GM19193 (cell line): ENCODE data around the gene PLPPR1.

ENCODE experiments used
- POLR2A ChIP-seq: IDR thresholded peaks from 4 replicates; pipeline ENCODE4 v1.6.1; 2011; ENCODE audit not compliant: insufficient read depth, insufficient read length; ENCODE audit errors: extremely low read depth

PLPPR1 gene

DNA sequence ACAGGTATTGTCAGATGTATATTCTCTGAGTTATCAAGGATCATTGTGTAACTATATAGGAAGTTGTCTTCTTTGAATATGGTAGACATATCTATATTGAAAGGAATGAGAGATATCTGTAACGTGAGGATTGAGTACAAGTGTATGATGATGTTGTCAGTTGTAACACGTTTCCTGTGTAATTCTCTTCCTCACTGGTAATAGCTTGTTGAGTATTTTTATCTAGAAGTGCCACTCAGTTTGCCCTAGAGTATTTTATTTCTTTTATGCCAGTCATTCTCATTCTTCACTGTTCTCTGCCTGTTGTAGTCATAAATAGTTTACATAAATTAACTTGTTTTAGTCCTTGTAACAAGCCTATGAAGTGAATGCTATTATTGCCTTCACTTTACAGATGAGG, 184.1 kb downstream of the PLPPR1 start:
- no peak for TF ChIP-seq POLR2A

- TF ChIP-seq POLR2A, result no peak
Measured at GRCh38 chr9:101219030-101219429, 190.5 kb downstream of the PLPPR1 start.

GRCh38 chr9:101220341-101220740, 191.8 kb downstream of the PLPPR1 start:
- no peak for TF ChIP-seq POLR2A

- no peak for TF ChIP-seq POLR2A
Measured at GRCh38 chr9:101225271-101225670, 196.7 kb downstream of the PLPPR1 start.

DNA sequence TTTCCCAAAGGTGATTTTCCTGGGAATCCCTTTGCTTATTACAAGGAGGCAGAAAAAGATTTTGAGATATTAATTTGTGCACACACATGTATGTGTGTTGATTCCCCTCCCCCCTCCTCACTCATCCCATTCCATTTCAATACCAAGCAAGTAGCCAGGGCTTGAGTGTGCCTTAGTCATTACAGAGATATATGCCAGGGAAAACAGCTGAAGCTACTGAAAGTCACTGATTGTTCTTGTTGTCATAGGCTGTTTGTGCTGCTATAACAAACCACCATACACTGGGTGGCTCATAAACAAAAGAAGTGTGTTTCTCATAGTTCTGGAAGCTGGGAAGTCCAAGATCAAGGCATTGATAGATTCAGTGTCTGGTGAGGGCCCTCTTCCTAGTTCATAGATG, 197.6 kb downstream of the PLPPR1 start:
- TF ChIP-seq POLR2A, result no peak

- TF ChIP-seq POLR2A, result no peak
Measured at GRCh38 chr9:101226803-101227202, 198.3 kb downstream of the PLPPR1 start.

GRCh38 chr9:101229606-101230005, 201.1 kb downstream of the PLPPR1 start:
- TF ChIP-seq POLR2A, result no peak

- no peak for TF ChIP-seq POLR2A
Measured at GRCh38 chr9:101232405-101232977, 204.0 kb downstream of the PLPPR1 start.

- no peak for TF ChIP-seq POLR2A
Measured at GRCh38 chr9:101235105-101235866, 206.8 kb downstream of the PLPPR1 start.

DNA sequence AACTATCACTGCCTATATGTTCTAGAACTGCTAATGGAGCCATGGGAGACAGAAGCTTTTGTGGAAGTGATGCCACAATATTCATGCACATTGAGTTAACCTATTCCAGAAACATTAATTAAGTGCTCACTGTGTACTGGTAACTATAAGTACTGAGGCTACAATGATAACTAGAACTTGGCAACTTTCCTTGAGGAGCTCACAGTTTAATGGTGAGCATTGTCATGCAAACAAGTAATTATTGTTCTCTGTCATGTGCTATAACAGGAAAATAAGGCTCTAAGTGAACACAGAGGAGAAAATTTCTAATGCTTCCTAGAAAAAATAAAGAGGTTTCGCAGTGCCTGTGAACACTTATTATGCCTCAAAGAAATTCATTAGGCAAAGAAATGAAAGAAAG, 214.1 kb downstream of the PLPPR1 start:
- TF ChIP-seq POLR2A, result no peak

DNA sequence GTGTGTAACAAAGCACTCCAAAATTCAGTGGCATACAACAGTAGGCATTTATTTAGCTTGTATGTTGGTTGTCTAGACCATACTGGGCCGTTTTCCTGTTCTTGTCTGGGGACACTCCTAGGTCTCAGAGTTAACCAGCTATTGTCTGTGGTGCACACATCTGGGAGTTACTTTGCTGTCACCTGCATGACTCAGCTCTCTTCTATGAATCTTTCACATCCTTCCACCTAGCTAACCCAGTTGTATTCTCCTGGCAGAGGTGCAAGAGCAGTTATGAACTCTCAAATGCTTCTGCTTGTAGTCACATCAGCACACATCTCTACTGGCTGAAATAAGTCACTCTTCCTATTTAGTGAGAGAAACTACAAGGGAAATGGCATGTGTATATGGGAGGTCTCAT, 218.2 kb downstream of the PLPPR1 start:
- TF ChIP-seq POLR2A, result no peak

DNA sequence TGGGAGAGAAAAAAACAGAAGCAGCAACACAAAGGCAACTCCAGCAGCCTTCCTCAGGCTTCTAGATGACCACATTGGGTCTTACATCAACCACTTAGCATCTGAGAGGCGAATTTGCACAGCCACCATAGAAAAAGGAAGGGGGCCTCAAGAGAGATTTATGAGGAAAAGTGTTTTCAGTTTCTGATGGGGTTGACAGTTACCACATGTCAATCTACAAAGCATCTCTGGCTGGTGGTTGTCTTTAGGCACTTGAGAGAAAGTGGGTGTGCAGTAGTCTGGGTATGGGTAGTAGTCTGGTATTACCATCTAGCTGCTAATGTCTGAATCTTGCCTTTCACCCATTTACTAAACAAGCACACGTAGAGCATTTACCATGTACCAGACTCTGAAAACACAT, 218.8 kb downstream of the PLPPR1 start:
- no peak for TF ChIP-seq POLR2A

GRCh38 chr9:101254733-101255433, 226.4 kb downstream of the PLPPR1 start:
- no peak for TF ChIP-seq POLR2A

DNA sequence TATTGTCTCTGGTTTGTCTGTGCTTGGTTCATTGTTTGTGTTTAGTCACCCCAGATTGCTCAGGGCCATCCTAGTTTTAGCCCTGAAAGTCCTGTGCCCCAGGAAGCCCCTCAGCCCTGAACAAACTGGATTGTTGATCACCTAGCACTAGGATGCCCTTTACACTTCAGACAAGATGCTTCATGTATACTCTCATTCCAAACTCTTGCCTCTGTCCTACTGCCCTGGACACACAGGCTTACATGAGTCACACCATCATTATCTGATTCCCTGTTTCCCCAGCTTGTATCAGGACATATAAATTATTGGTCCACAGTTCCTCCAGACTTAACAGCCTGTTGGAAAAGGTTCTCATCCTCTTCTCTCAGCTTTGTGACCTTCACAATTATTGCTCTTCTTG, 236.2 kb downstream of the PLPPR1 start:
- no peak for TF ChIP-seq POLR2A

DNA sequence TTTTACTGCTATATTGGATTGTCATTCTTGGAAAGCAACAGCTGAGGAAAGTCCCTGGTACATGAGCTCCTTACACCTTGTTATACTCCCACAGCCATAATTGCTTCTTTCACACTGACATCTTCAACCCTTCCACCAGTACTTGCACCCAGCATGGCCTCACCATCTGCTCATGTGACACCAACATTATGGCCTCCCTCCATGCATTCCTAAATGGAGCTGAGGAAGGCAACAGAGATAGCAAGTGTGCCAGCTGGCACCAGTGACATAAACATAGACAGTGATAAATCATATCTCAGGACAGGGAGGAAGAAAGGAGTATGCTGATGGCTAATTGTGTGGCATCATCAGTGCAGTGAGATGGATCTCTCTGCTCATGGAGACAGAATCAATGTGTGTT, 236.7 kb downstream of the PLPPR1 start:
- no peak for TF ChIP-seq POLR2A

DNA sequence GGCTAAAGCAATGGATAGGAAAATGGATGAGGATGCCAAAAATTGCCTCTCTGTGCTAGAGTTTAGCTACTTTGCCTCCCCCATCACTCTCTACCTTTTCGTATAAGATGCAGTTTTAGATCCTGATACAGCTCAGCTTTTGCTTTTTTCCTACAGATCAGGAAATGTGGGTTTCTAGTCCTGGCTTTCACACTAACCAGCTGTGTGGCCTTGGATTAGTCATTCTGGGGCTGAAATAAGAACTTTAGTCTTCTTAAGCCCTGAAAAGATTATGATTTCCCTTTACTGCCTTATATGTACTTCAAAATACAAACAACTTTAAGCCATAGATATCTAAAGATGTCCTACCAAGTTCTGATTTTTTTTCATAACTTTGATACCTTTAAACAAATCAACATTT, 239.9 kb downstream of the PLPPR1 start:
- no peak for TF ChIP-seq POLR2A

DNA sequence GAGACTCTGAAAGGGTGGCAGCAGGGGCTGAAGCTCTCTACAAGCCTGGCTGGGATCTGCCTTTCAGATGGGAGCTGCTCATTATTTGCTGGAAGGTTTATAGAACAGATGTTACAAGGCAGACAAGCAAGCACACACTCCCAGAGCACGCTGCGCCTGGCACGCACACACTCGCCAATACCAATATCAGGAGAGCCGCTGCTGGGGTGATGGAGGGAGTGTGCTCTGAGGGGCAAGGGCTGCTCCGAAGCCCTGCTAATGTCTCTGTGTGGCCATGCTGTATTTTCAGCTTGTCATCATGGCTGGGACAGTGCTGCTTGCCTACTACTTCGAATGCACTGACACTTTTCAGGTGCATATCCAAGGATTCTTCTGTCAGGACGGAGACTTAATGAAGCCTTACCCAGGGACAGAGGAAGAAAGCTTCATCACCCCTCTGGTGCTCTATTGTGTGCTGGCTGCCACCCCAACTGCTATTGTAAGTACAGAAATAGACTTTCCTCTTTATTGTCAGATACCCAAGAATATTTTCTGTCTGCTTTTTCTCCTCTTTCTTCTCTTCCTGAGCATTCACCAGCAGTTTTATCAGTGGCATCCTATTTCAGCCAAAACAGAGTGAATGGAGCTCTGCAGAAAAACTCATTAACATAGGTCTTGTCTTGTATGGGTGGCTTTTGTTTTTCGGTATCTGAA, 241.2 kb downstream of the PLPPR1 start:
- no peak for TF ChIP-seq POLR2A
